Ishikawa (cell line): Measurements from ENCODE around the gene FIGLA.

Experiments
- CEBPB ChIP-seq: IDR thresholded peaks from 2 replicates; pipeline ENCODE4 v1.6.1; 2012
- CREB1 ChIP-seq: IDR thresholded peaks from 2 replicates; pipeline ENCODE4 v1.6.1; 2012; ENCODE audit warnings: low read depth
- EGR1 ChIP-seq: IDR thresholded peaks from 2 replicates; pipeline ENCODE4 v1.6.1; 2012
- EP300 ChIP-seq: IDR thresholded peaks from 2 replicates; pipeline ENCODE4 v1.6.1; 2012; ENCODE audit warnings: borderline replicate concordance
- FOXM1 ChIP-seq: IDR thresholded peaks from 2 replicates; pipeline ENCODE4 v1.6.1; 2012; ENCODE audit warnings: low read depth, borderline replicate concordance
- NFIC ChIP-seq: IDR thresholded peaks from 2 replicates; pipeline ENCODE4 v1.6.1; 2012
- RAD21 ChIP-seq: IDR thresholded peaks from 2 replicates; pipeline ENCODE4 v1.6.1; 2012; ENCODE audit warnings: low read depth
- TAF1 ChIP-seq: IDR thresholded peaks from 2 replicates; pipeline ENCODE4 v1.6.1; 2012; ENCODE audit warnings: low read depth, mild to moderate bottlenecking
- TCF12 ChIP-seq: IDR thresholded peaks from 2 replicates; pipeline ENCODE4 v1.6.1; 2012; ENCODE audit warnings: low read depth
- TEAD4 ChIP-seq: IDR thresholded peaks from 2 replicates; pipeline ENCODE4 v1.6.1; 2012
- YY1 ChIP-seq: IDR thresholded peaks from 2 replicates; pipeline ENCODE4 v1.6.1; 2012; ENCODE audit warnings: low read depth
- ZBTB7A ChIP-seq: IDR thresholded peaks from 2 replicates; pipeline ENCODE4 v1.6.1; 2012; ENCODE audit warnings: low read depth
- TF ChIP-seq, protein P1 (sequence below): IDR thresholded peaks from 2 replicates; pipeline ENCODE4 v1.6.1; 2012; ENCODE audit warnings: low read depth, mild to moderate bottlenecking
- TF ChIP-seq, protein P2 (sequence below): IDR thresholded peaks from 2 replicates; pipeline ENCODE4 v1.6.1; 2012
- TF ChIP-seq, protein P3 (sequence below): IDR thresholded peaks from 2 replicates; pipeline ENCODE4 v1.6.1; 2012

Gene FIGLA

DNA sequence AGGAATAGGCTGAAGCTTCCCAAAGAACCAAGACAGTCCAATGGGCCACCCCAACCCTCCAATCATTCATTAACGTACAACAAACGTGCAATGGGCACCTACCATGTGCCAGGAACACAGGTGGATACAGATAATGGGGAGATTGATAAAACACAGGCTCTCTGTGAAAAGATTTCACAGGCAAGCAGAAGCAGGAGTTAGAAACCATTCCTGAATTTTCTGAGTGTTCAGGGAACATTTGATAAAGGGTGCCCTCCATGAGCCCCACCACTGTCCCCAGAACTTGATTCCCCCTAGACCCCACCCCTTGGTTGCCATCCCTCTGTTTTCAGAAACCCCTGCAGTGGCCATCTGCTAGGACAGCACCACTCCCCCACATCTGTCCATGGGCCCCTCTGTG is 43.7 kb upstream of the FIGLA start:
- TF ChIP-seq RAD21 (no peak), TAF1 (no peak), CREB1 (no peak), CEBPB (no peak), YY1 (no peak), ZBTB7A (no peak), NFIC (no peak), TEAD4 (no peak), TCF12 (no peak), EP300 (no peak), EGR1 (no peak), FOXM1 (no peak)
- TF ChIP-seq, protein P1, sequence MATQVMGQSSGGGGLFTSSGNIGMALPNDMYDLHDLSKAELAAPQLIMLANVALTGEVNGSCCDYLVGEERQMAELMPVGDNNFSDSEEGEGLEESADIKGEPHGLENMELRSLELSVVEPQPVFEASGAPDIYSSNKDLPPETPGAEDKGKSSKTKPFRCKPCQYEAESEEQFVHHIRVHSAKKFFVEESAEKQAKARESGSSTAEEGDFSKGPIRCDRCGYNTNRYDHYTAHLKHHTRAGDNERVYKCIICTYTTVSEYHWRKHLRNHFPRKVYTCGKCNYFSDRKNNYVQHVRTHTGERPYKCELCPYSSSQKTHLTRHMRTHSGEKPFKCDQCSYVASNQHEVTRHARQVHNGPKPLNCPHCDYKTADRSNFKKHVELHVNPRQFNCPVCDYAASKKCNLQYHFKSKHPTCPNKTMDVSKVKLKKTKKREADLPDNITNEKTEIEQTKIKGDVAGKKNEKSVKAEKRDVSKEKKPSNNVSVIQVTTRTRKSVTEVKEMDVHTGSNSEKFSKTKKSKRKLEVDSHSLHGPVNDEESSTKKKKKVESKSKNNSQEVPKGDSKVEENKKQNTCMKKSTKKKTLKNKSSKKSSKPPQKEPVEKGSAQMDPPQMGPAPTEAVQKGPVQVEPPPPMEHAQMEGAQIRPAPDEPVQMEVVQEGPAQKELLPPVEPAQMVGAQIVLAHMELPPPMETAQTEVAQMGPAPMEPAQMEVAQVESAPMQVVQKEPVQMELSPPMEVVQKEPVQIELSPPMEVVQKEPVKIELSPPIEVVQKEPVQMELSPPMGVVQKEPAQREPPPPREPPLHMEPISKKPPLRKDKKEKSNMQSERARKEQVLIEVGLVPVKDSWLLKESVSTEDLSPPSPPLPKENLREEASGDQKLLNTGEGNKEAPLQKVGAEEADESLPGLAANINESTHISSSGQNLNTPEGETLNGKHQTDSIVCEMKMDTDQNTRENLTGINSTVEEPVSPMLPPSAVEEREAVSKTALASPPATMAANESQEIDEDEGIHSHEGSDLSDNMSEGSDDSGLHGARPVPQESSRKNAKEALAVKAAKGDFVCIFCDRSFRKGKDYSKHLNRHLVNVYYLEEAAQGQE = no peak
- TF ChIP-seq, protein P2, sequence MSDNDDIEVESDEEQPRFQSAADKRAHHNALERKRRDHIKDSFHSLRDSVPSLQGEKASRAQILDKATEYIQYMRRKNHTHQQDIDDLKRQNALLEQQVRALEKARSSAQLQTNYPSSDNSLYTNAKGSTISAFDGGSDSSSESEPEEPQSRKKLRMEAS = no peak
- TF ChIP-seq, protein P3, sequence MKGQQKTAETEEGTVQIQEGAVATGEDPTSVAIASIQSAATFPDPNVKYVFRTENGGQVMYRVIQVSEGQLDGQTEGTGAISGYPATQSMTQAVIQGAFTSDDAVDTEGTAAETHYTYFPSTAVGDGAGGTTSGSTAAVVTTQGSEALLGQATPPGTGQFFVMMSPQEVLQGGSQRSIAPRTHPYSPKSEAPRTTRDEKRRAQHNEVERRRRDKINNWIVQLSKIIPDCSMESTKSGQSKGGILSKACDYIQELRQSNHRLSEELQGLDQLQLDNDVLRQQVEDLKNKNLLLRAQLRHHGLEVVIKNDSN = no peak

DNA sequence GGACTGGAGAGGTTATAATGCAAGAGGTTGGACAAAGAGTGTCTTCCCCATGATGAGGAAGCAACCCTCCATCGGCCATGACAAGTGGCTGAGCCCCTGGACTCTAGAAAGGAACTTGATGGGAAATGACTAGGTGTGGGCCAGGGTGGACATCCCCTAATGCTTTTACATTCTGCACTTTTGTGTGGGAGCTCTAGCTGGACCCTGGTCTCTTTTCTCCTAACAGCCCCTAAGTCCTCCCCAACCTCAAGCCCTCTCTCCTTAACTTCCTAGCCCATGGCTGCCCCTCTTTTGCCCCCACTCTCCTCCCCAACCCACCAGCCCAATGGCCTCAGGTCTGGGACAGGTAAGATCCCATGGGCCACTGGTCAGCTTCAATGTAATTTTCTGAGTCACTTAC is 42.8 kb upstream of the FIGLA start:
- TF ChIP-seq RAD21 (no peak), NFIC (no peak), CEBPB (no peak), TEAD4 (no peak), ZBTB7A (no peak), FOXM1 (no peak), YY1 (no peak), TCF12 (no peak), EGR1 (no peak), EP300 (no peak), TAF1 (no peak), CREB1 (no peak)
- TF ChIP-seq, protein P1 = no peak
- TF ChIP-seq, protein P3 = no peak
- TF ChIP-seq, protein P2 = no peak

DNA sequence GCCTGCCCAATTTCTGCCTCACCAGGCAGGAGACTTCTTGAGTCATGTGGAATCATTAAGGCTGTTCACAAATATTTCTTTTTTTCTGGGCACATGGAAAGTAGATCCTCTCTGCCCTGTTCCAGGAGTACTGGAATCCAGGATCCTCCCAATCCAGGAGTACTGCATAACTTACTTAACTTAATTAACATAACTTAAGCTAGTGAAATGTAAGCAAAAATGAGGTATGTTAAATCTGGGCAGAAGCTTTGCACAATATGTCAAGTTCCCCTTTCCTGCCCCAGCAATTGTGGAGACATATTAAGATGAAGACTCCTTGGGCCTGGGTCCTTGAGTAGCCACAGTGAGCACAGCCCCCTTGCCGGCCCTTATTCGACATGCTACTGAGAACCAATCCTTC is 41.9 kb upstream of the FIGLA start:
- TF ChIP-seq EP300 (no peak), YY1 (no peak), NFIC (no peak), EGR1 (no peak), CREB1 (no peak), TCF12 (no peak), RAD21 (no peak), FOXM1 (no peak), ZBTB7A (no peak), CEBPB (no peak), TEAD4 (no peak)
- TF ChIP-seq, protein P1 = no peak

DNA sequence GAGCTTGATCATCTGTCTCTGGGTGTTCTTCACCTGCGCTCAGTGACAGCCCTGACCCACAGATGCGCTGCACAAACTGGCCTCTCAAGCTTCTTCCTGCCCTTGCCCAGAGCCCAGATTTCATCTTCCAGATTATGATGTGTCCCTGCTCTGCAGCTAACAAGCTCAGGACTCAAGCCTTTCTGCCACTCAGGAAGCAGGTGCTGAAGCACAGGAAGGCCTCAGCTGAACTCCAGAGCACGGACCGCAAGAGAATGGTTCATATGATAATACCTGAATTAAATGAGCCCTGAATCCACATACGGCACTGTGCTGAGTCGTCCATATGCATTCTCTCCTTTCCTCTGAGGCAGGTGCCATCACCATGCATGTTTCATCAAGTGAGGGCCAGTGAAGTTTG is 41.4 kb upstream of the FIGLA start:
- TF ChIP-seq CEBPB = no peak
- no peak for TF ChIP-seq TCF12
- TF ChIP-seq, protein P1 = no peak
- TF ChIP-seq, protein P3 = no peak
- TF ChIP-seq, protein P2 = no peak
- no peak for TF ChIP-seq YY1
- TF ChIP-seq RAD21 = no peak
- TF ChIP-seq TAF1 = no peak
- no peak for TF ChIP-seq NFIC
- no peak for TF ChIP-seq FOXM1
- TF ChIP-seq CREB1 = no peak
- TF ChIP-seq ZBTB7A = no peak
- TF ChIP-seq EGR1 = no peak
- TF ChIP-seq EP300 = no peak
- no peak for TF ChIP-seq TEAD4
